ENCODE data around the gene EYS.

DNA sequence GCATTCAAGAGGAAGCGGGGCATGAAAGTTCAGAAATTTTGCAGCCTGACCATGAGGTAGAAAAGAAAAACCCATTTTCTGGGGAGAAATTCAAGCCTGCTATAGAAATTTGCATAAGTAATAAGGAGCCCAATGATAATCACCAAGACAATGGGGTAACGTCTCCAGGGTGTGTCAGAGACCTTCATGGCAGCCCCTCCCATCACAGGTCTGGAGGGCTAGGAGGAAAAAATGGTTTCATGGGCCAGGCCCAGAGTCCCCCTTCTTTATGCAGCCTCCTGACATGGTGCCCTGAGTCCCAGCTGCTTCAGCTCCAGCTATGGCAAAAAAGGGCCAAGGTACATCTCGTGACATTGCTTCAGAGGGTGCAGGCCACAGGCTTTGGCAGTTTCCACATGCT is 618.5 kb downstream of the EYS start:
- TF ChIP-seq POLR2A (IDR thresholded peaks at IDR 0.05; ENCODE audit: low read depth), result no peak
- TF ChIP-seq, protein P1, sequence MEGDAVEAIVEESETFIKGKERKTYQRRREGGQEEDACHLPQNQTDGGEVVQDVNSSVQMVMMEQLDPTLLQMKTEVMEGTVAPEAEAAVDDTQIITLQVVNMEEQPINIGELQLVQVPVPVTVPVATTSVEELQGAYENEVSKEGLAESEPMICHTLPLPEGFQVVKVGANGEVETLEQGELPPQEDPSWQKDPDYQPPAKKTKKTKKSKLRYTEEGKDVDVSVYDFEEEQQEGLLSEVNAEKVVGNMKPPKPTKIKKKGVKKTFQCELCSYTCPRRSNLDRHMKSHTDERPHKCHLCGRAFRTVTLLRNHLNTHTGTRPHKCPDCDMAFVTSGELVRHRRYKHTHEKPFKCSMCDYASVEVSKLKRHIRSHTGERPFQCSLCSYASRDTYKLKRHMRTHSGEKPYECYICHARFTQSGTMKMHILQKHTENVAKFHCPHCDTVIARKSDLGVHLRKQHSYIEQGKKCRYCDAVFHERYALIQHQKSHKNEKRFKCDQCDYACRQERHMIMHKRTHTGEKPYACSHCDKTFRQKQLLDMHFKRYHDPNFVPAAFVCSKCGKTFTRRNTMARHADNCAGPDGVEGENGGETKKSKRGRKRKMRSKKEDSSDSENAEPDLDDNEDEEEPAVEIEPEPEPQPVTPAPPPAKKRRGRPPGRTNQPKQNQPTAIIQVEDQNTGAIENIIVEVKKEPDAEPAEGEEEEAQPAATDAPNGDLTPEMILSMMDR (IDR thresholded peaks at IDR 0.05), result no peak
- TF ChIP-seq POLR2AphosphoS5 (IDR thresholded peaks at IDR 0.05), result no peak
